ENCODE results near the gene CAPZB.

CAPZB gene

DNA sequence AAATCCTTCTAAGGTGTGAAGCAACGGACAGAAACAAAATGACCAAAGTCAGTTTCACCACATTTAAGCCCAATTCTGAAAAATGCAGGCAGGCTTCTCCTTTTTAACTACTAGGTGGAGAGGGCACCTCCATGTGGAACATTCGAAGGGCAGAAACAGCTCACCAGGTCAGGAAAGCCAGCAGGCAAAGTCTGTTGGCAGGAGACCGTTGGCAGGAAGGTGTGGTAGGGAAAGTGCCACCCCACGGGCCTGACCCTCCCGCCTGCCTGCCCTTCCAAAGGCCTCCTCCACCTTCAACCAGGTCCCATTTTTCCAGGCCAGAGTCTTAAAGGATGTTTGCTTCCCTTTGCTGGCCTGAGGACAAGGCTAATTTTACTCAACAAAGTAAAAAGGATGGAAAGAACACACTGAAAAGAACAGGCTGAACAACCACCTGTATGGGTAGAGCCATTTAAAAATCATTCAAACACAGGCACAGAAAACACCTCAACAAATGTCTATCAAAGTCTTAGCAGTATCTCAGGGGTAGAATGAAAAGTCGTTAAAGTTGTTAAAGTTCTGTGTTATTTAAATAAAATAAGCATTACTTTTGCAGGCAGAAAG is 26.4 kb downstream of the CAPZB start:
- no peaks in the 10 kb centered on the region for H3K27me3 ChIP-seq (ENCODE audit: insufficient read depth, low read length)
- no peak overlapping the region for H3K4me3 ChIP-seq (ENCODE audit: low read length)
- no peaks in the 10 kb centered on the region for H3K9me3 ChIP-seq (ENCODE audit: low read length)
- no peak overlapping the region for H2AFZ ChIP-seq (ENCODE audit: low read depth, low read length)
- H3K4me1 ChIP-seq (ENCODE audit: insufficient read depth, low read length): peaks cover 26% of the 10 kb centered on the region
- no peaks in the 10 kb centered on the region for H3K36me3 ChIP-seq (ENCODE audit: insufficient read depth, low read length)

- no peak overlapping the region for H3K4me3 ChIP-seq (ENCODE audit: low read length)
Observed at GRCh38 chr1:19457607-19458006, 27.7 kb downstream of the CAPZB start.

GRCh38 chr1:19456968-19457441 is 28.3 kb downstream of the CAPZB start:
- Histone ChIP-seq H3K9me3 (ENCODE audit: low read length) (no peaks in the 10 kb centered on the region), H2AFZ (ENCODE audit: low read depth, low read length) (no peak overlapping the region), H3K36me3 (ENCODE audit: insufficient read depth, low read length) (no peaks in the 10 kb centered on the region), H3K4me1 (ENCODE audit: insufficient read depth, low read length) (peaks cover 19% of the 10 kb centered on the region), H3K27me3 (ENCODE audit: insufficient read depth, low read length) (no peaks in the 10 kb centered on the region), H3K4me3 (ENCODE audit: low read length) (no peak overlapping the region)

More at GRCh38 chr1:19457607-19458006, 27.7 kb downstream of the CAPZB start:
- peaks cover 19% of the 10 kb centered on the region for H3K4me1 ChIP-seq (ENCODE audit: insufficient read depth, low read length)
- no peaks in the 10 kb centered on the region for H3K36me3 ChIP-seq (ENCODE audit: insufficient read depth, low read length)
- no peaks in the 10 kb centered on the region for H3K27me3 ChIP-seq (ENCODE audit: insufficient read depth, low read length)
- no peaks in the 10 kb centered on the region for H3K9me3 ChIP-seq (ENCODE audit: low read length)
- H2AFZ ChIP-seq (ENCODE audit: low read depth, low read length): no peak overlapping the region

DNA sequence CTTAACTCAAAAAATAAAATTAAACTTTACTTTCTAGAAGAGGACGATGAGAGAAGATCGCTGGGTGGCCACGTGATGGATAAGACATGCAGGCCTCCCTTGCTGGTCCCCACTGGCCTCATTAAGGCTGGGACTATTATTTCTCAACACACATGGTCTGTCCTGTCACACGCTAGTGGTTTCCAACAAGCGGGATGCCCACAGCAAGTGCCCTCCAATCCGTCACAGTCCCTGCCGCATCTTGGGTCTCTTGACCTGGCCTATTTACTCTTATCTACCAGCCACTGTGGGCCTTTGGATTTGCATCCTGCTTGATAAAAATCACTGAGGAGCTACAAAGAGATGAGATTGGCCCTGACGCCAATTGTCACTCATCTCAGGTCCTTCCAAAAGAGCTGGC is 30.0 kb downstream of the CAPZB start:
- H3K4me1 ChIP-seq (ENCODE audit: insufficient read depth, low read length): peaks cover 19% of the 10 kb centered on the region
- no peak overlapping the region for H3K4me3 ChIP-seq (ENCODE audit: low read length)
- H3K27me3 ChIP-seq (ENCODE audit: insufficient read depth, low read length): no peaks in the 10 kb centered on the region
- H3K36me3 ChIP-seq (ENCODE audit: insufficient read depth, low read length): no peaks in the 10 kb centered on the region
- no peak overlapping the region for H2AFZ ChIP-seq (ENCODE audit: low read depth, low read length)
- no peaks in the 10 kb centered on the region for H3K9me3 ChIP-seq (ENCODE audit: low read length)

DNA sequence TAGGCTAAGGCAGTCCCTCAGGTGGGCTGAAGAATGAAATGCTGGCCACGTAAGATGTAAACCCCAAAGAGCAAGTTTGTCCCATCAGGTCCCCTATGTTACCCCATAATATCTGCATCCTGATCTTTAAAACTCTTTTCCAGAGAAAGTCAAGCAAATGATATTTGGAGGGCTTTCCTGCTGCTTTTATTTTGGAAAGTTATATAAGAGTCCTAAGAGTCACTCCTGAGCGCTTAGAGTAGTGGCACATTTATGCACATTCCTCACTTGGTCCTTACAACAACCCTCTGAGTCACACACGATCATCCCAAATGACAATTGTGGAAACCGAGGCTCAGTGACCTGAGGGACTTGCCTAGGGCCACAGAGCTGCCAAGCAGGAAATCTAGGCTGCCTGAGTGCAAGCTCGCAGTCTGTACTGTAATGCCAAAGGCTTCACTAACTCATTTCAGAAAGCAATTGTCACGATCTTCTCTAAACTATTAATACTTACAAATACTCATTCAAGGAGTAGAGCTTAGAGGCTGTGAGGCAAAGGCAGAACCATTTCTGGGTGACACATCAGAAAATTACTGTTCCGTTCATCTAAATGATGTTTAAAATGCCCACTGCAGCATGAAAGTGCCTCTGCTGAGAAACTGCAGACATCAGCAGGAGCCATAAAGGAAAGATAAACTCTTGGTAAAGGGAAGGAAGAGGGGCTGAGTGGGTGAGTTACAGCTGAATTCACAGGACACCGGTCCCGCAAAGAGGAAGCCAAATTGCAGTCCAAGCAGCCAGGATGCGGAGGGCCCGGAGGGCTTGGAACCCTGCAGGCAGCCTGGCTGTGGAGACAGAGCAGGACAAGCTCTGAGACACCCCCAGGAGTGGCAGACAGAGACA is 30.8 kb downstream of the CAPZB start:
- Histone ChIP-seq H3K27me3 (ENCODE audit: insufficient read depth, low read length) (no peaks in the 10 kb centered on the region), H2AFZ (ENCODE audit: low read depth, low read length) (no peak overlapping the region), H3K4me3 (ENCODE audit: low read length) (no peak overlapping the region), H3K36me3 (ENCODE audit: insufficient read depth, low read length) (no peaks in the 10 kb centered on the region), H3K9me3 (ENCODE audit: low read length) (no peaks in the 10 kb centered on the region), H3K4me1 (ENCODE audit: insufficient read depth, low read length) (peaks cover 19% of the 10 kb centered on the region)

DNA sequence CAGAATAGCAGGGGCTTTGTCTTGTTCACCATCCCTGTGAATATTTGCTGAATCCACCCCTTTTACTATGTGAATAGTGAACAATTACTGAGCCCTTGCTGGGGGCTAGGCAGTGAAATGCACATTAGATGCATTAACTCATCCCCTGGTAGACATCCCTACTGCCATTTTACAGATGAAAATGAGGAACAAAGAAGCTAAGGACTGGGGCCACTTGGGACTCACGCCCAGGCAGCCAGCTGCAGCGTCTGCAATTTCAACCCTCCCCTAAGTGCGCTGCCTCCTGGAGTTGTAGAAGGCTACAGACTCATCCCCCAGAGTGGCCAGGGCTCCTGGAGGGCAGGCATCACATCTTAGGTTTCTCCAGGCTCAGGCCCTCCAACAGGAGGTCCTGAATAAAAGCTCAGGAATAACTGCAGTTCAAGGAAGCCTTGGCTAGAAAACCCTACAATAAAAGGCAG is 31.6 kb downstream of the CAPZB start:
- H3K36me3 ChIP-seq (ENCODE audit: insufficient read depth, low read length): no peaks in the 10 kb centered on the region
- peaks cover 19% of the 10 kb centered on the region for H3K4me1 ChIP-seq (ENCODE audit: insufficient read depth, low read length)
- H2AFZ ChIP-seq (ENCODE audit: low read depth, low read length): no peak overlapping the region
- H3K27me3 ChIP-seq (ENCODE audit: insufficient read depth, low read length): no peaks in the 10 kb centered on the region
- H3K9me3 ChIP-seq (ENCODE audit: low read length): no peaks in the 10 kb centered on the region
- H3K4me3 ChIP-seq (ENCODE audit: low read length): no peak overlapping the region

GRCh38 chr1:19452221-19452663 is 33.1 kb downstream of the CAPZB start:
- H3K9me3 ChIP-seq (ENCODE audit: low read length): no peaks in the 10 kb centered on the region
- peaks cover 2% of the 10 kb centered on the region for H3K36me3 ChIP-seq (ENCODE audit: insufficient read depth, low read length)
- no peak overlapping the region for H3K4me3 ChIP-seq (ENCODE audit: low read length)
- H3K4me1 ChIP-seq (ENCODE audit: insufficient read depth, low read length): peaks cover 16% of the 10 kb centered on the region
- H2AFZ ChIP-seq (ENCODE audit: low read depth, low read length): no peak overlapping the region
- H3K27me3 ChIP-seq (ENCODE audit: insufficient read depth, low read length): no peaks in the 10 kb centered on the region

- Histone ChIP-seq H3K9me3 (ENCODE audit: low read length) (no peaks in the 10 kb centered on the region), H3K27me3 (ENCODE audit: insufficient read depth, low read length) (no peaks in the 10 kb centered on the region), H3K36me3 (ENCODE audit: insufficient read depth, low read length) (peaks cover 2% of the 10 kb centered on the region), H2AFZ (ENCODE audit: low read depth, low read length) (no peak overlapping the region), H3K4me1 (ENCODE audit: insufficient read depth, low read length) (peaks cover 18% of the 10 kb centered on the region), H3K4me3 (ENCODE audit: low read length) (no peak overlapping the region)
Observed at GRCh38 chr1:19450811-19451515, 34.4 kb downstream of the CAPZB start.

DNA sequence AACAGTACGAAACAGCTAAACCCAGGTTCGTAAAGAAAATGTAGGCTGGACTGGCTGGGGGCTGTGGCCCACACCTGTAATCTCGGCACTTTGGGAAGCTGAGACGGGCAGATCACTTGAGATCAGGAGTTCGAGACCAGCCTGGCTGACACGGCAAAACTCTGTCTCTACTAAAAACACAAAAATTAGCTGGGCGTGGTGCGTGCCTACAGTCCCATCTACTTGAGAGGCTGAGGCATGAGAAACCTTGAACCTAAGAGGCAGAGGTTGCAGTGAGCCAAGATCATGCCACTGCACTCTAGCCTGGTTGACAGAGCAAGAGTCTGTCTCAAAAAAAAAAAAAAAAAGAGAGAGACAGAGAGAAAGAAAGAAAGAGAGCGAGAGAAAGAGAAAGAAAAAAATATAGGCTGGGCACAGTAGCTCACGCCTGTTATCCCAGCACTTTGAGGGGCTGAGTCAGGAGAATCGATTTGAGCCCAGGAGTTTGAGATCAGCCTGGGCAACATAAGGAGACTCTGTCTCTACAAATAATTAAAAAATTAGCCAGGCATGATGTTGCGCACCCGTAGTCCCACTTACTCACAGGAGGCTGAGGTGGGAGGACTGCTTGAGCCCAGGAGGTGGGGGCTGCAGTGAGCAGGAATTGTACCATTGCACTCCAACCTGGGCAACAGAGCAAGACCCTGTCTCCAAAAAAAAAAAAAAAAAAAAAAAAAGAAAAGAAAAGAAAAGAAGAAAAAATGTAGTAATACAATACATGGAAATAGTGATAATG is 35.7 kb downstream of the CAPZB start:
- Histone ChIP-seq H3K4me3 (ENCODE audit: low read length) (no peak overlapping the region), H3K9me3 (ENCODE audit: low read length) (no peaks in the 10 kb centered on the region), H3K36me3 (ENCODE audit: insufficient read depth, low read length) (peaks cover 2% of the 10 kb centered on the region), H2AFZ (ENCODE audit: low read depth, low read length) (no peak overlapping the region), H3K4me1 (ENCODE audit: insufficient read depth, low read length) (peaks cover 13% of the 10 kb centered on the region), H3K27me3 (ENCODE audit: insufficient read depth, low read length) (no peaks in the 10 kb centered on the region)

- Histone ChIP-seq H3K9me3 (ENCODE audit: low read length) (no peaks in the 10 kb centered on the region), H3K36me3 (ENCODE audit: insufficient read depth, low read length) (peaks cover 2% of the 10 kb centered on the region), H3K27me3 (ENCODE audit: insufficient read depth, low read length) (no peaks in the 10 kb centered on the region), H3K4me3 (ENCODE audit: low read length) (no peak overlapping the region), H2AFZ (ENCODE audit: low read depth, low read length) (no peak overlapping the region), H3K4me1 (ENCODE audit: insufficient read depth, low read length) (peaks cover 8% of the 10 kb centered on the region)
Observed at GRCh38 chr1:19448491-19449439, 36.6 kb downstream of the CAPZB start.

DNA sequence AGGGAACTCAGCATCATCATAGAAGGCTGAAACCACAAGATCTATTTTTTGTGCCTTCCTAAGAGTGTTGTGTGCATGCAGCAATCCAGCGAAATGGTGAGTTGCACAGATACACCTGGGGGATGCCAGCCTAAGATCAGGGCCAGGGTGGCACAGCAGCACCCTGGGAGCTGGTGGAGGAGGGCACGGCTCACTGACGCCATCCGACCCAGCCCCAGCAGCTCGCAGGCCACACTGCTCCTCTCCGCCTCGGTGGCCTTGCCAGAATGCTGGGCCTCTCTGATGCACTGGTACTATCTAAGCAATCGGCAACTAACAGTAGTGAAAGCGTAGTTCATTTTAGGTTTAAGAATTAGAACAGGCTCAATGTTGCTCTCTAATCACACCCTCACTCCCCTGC is 37.8 kb downstream of the CAPZB start:
- no peak overlapping the region for H3K4me3 ChIP-seq (ENCODE audit: low read length)
- H3K9me3 ChIP-seq (ENCODE audit: low read length): no peaks in the 10 kb centered on the region
- peaks cover 8% of the 10 kb centered on the region for H3K4me1 ChIP-seq (ENCODE audit: insufficient read depth, low read length)
- no peaks in the 10 kb centered on the region for H3K27me3 ChIP-seq (ENCODE audit: insufficient read depth, low read length)
- no peak overlapping the region for H2AFZ ChIP-seq (ENCODE audit: low read depth, low read length)
- H3K36me3 ChIP-seq (ENCODE audit: insufficient read depth, low read length): peaks cover 2% of the 10 kb centered on the region

All from neuron (in vitro differentiated cells).